HL-60 (cell line): Measurements from ENCODE around the gene DCTN5.

Source experiments
- CTCF ChIP-seq: IDR thresholded peaks from one replicate; pipeline ENCODE4 v1.5.1; 2011; ENCODE audit warnings: low read length, control low read depth, inconsistent platforms; ENCODE audit not compliant: insufficient read depth
- GABPA ChIP-seq: IDR thresholded peaks from 2 replicates; pipeline ENCODE4 v1.6.1; 2012; ENCODE audit warnings: low read depth
- POLR2AphosphoS5 ChIP-seq: IDR thresholded peaks from 2 replicates; pipeline ENCODE4 v1.6.1; 2012; ENCODE audit warnings: low read depth

GRCh38 chr16:23673971-23674614, 32.8 kb downstream of the DCTN5 start:
- TF ChIP-seq CTCF, result no peak
- no peak for TF ChIP-seq POLR2AphosphoS5
- TF ChIP-seq GABPA, result no peak
